ENCODE results near the gene DDI2.

- TF ChIP-seq, protein P1, sequence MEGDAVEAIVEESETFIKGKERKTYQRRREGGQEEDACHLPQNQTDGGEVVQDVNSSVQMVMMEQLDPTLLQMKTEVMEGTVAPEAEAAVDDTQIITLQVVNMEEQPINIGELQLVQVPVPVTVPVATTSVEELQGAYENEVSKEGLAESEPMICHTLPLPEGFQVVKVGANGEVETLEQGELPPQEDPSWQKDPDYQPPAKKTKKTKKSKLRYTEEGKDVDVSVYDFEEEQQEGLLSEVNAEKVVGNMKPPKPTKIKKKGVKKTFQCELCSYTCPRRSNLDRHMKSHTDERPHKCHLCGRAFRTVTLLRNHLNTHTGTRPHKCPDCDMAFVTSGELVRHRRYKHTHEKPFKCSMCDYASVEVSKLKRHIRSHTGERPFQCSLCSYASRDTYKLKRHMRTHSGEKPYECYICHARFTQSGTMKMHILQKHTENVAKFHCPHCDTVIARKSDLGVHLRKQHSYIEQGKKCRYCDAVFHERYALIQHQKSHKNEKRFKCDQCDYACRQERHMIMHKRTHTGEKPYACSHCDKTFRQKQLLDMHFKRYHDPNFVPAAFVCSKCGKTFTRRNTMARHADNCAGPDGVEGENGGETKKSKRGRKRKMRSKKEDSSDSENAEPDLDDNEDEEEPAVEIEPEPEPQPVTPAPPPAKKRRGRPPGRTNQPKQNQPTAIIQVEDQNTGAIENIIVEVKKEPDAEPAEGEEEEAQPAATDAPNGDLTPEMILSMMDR (conservative IDR thresholded peaks at IDR 0.05; ENCODE audit: low read length) = no peak
- TF ChIP-seq EZH2phosphoT487 (IDR thresholded peaks at IDR 0.05; ENCODE audit: borderline replicate concordance, low read depth, low read length) = no peak
Observed at GRCh38 chr1:15676010-15676409, 58.8 kb downstream of the DDI2 start.
